Measurements from ENCODE around the gene PROB1.
"Not testable (repeated sequence)": the region's sequence is repeated elsewhere in the genome, so short reads cannot be mapped to it uniquely, and the experiment has no call there.

PROB1 gene

GRCh38 chr5:139391570-139392323, 3.2 kb downstream of the PROB1 start:
- DNase-seq = peak; percentile 88

GRCh38 chr5:139390639-139391569, 4.0 kb downstream of the PROB1 start:
- DNase-seq = no peak

- DNase-seq = no peak
Measured at GRCh38 chr5:139389701-139390638, 4.9 kb downstream of the PROB1 start, which contains the start of gene MZB1. Gene MZB1, minus strand, starts transcription at chr5:139389913. Its CDS starts 57 bp downstream, at chr5:139389856.

- peak; percentile 29 for DNase-seq
Measured at GRCh38 chr5:139388198-139388821, 6.6 kb downstream of the PROB1 start.

- DNase-seq = peak; percentile 7
Measured at GRCh38 chr5:139387611-139388197, 7.2 kb downstream of the PROB1 start.

GRCh38 chr5:139386956-139387355, 7.9 kb downstream of the PROB1 start:
- DNase-seq = not testable (repeated sequence)

GRCh38 chr5:139386050-139386438, 8.9 kb downstream of the PROB1 start:
- no peak for DNase-seq

GRCh38 chr5:139385061-139386049, 9.5 kb downstream of the PROB1 start:
- DNase-seq = no peak

DNA sequence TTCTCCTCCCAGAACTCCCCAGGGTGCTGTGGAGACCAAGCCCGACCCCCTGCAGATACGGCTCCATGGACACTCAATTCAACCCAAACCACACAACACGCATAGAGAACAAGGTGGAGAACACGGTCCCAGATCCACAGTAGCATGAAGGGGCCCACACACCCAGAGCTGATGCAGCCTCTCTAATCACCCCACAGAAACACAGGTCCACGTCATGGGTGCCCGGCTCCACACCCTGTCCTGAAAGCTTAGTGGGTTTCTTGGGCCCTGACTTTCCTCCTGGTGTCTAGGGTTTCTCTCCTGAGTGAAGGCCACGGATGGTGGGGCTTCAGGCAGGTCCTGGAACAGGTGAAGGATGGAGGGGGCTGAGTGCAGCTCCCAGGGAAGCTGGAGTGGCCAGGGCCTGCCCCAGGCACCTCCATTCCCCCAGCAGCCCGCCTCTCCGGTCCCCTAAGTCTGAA, 10.3 kb downstream of the PROB1 start:
- no peak for DNase-seq

DNA sequence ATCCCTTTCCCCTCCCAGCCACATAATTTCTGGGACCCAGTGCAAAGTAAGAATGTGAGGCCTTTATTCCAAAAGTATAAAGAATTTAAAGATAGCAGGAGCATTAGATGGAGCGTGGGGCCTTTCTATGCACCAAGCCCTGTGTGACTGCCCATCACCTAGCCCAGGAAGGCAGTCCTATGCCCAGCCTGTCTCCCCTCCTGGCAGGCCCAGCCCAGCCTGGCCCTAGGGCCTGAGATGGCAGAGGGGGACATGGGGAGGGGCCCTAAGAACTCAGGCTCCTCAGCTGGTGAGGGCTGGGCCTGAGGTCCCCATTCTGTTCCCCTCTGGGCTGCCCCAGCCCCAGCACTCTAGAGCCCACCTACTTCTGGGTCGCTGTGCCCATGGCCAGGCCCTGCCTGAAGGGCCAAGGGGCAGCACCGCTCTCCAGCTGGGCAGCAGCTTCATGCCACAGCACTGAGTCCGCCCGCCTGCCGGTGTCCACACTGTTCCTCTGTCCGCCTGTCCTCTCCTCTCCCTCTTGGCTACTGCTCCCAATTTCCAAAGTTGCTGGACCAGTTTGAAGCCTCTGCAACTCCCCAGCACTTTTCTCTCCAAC, 10.8 kb downstream of the PROB1 start:
- DNase-seq = no peak

DNA sequence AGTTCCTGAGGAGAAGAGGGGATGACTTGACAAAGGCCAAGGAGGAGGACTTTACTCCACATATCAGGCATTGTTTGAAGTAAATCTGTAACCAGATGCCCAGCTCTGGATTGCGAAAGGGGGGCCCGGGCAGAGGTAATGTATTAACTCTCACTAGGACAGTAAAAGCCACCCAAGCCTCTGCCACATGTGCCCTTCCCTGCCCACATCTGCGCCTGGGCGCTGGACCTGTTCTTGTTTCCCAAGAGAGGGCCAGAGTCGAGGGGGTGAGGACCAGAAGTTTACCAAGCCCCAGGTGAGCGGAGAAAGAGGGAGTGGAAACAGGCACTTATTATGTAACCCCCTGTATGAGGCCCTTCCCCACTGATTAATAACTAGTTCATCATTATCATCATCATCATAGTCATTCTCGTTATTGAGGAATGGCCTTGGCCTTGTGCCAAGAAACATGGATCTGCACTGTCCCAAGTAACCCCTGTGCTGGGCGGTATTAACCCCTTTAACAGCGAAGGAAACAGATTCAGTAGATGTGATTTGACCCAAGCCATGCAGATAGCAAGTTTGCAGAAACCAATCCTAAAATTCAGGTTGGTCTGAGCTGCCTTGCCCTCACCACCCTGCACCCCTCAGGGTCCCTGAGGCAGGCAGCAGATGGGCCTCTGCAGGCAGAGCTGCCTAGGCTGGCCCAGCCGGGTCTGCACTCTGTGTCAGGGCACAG, 11.5 kb downstream of the PROB1 start, which contains the start of gene SLC23A1:
SLC23A1 (minus strand) TSS at position 23 of the 718 bp plus-strand sequence. CDS start 44 bp downstream, outside the sequence.
- DNase-seq = no peak

- no peak for DNase-seq
Measured at GRCh38 chr5:139382807-139383206, 12.1 kb downstream of the PROB1 start.

DNA sequence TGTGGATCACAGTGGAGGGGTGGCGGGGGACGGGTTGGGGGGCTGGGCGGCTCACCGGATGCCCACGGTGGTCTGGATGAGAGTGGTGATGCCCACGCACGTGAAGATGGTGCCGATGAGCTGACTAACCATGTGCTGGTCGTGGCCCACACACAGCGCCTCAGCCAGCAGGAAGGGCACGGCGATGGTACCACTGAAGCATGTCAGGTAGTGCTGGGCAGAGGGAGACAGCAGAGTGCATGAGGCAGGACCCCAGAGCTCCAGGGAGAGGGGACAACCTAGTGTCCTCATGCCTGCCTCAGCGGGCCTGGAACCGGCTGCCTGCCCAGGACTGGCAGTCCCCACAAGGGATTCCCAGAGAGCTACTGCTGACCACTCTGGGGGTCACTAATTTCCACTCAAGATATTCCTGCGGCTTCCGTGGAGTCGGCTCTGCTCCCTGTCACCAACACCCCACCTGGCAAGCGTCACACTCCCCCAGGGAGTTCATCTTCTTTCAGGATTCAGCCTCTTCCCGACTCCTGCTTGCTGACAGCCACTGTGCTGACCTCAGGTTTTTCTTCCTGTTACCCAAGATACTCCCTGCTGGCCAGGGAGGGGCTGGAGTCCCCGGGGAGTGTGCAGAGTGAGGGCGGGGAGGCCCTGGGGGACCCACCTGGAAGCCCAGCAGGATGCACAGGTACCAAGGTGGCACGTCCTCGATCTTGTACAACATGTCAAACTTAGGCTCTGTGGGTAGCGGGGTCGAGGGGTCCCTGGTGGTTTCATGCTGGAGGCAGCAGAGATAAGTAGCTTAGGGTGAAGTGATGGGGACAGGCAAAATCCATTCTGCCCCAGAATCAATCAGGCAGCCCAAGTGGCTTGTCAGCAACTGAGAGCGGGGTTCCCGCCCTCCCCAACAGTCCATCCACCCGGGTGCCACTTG, 12.8 kb downstream of the PROB1 start:
- DNase-seq = no peak

DNA sequence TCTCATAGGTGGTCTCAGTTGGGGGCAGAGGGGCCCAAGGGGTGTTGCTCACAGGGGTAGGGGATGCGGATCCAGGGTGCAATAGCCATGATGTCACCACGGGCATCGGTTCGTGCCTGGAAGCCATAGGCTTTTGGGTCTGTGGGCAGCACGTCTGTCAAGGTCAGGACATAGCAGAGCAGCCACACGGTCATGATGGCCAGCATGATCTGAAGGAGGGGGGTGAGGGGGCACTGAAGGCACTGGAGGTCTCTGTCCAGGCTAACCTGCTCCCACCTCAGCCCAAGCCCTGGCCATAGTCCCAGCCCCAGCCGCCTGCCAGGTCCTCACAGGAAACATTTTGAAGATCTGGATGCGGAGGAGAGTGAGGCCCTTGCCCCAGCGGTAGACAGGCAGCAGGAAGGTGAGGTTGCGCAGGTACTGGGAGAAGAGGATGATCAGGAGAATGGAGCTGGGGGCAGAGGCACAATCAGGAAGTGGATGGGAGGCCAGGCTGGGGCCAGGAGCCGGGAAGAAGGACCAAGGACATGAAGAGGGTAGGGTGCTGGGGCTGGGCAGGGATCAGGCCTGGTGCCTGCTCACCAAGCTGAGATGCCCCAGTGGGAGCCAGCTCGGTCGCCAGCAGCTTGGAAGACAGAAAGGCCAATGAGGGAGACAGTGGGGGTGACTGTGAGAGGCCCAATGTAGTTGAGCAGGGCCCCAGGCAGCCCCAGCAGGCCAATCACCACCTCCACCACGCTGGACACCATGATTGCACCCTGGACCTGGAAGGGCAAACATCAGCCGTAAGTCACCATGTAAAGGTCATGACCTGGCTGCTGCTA, 15.1 kb downstream of the PROB1 start:
- no peak for DNase-seq

- no peak for DNase-seq
Measured at GRCh38 chr5:139378941-139379361, 16.0 kb downstream of the PROB1 start.

- DNase-seq = no peak
Measured at GRCh38 chr5:139378101-139378825, 16.6 kb downstream of the PROB1 start.

Data from NCI-H226 (cell line).